Measurements from ENCODE around the gene LMF1. TPM values are rescaled to one million over a fixed set of nuclear protein-coding genes. Genes with fewer than 3 reads are reported as not detected.
"Not testable (repeated sequence)": the region's sequence is repeated elsewhere in the genome, so short reads cannot be mapped to it uniquely, and the experiment has no call there.

The LMF1 gene
- total and polyA plus RNA-seq, 2 donors (not counting 1 experiment from before 2014, with no cell fraction given), result 36.4 to 63.2 TPM

GRCh38 chr16:836822-837221 is 134.0 kb downstream of the LMF1 start:
- H3K27ac Mint-ChIP-seq; ATAC-seq (ENCODE audit: low read depth); H4K20me1 ChIP-seq (ENCODE audit: control insufficient read depth, insufficient read depth, low read length, poor library complexity, severe bottlenecking); intact Hi-C loops (cut with micrococcal nuclease); H3K9me3 Mint-ChIP-seq (ENCODE audit: insufficient read depth); H3K79me2 ChIP-seq (ENCODE audit: control insufficient read depth, insufficient read depth, low read length); H3K36me3 ChIP-seq (replicated peaks in 1 of 2; ENCODE audit: control extremely low read depth in 1 of 2, control insufficient read depth in 1 of 2, extremely low read depth in 1 of 2, insufficient read depth in 2 of 2, low read length in 1 of 2); H3K27me3 ChIP-seq (replicated peaks in 1 of 4; ENCODE audit: control extremely low read depth in 1 of 4, control insufficient read depth in 3 of 4, insufficient read depth in 4 of 4, low read length in 3 of 4); H3K27ac ChIP-seq (ENCODE audit: low read length in 2 of 2); CTCF ChIA-PET; H3K4me3 Mint-ChIP-seq; H3K4me1 Mint-ChIP-seq; H3K9ac ChIP-seq (ENCODE audit: low read length); H3K4me1 ChIP-seq (ENCODE audit: control insufficient read depth in 2 of 2, insufficient read depth in 2 of 2, low read length in 2 of 2); H3K4me3 ChIP-seq (ENCODE audit: control extremely low read depth in 1 of 5, extremely low read depth in 1 of 5, insufficient read depth in 1 of 5, low read depth in 2 of 5, low read length in 4 of 5); H3K27me3 Mint-ChIP-seq; DNase-seq; POLR2A ChIA-PET; H2AFZ ChIP-seq (ENCODE audit: insufficient read depth, low read depth, low read length, poor library complexity, severe bottlenecking); H3K4me2 ChIP-seq (replicated peaks; ENCODE audit: low read depth, low read length, poor library complexity, severe bottlenecking): not testable (repeated sequence)
- peaks cover 0 to 38% (median 15%) of the 10 kb centered on the region in 3 donors for H3K9me3 ChIP-seq (ENCODE audit: control extremely low read depth in 1 of 3, control insufficient read depth in 2 of 3, insufficient read depth in 1 of 3, low read length in 2 of 3)
- WGBS (ENCODE audit: insufficient coverage), result no CpG with 5 or more reads among the region's 3 CpGs

- no peak overlapping the region for H3K27ac Mint-ChIP-seq
- ATAC-seq (ENCODE audit: low read depth) (no peak), DNase-seq (no peak)
- Histone ChIP-seq H2AFZ (ENCODE audit: insufficient read depth, low read depth, low read length, poor library complexity, severe bottlenecking) (no peak overlapping the region), H3K79me2 (ENCODE audit: control insufficient read depth, insufficient read depth, low read length) (no peaks in the 10 kb centered on the region), H3K36me3 (replicated peaks in 1 of 2; ENCODE audit: control extremely low read depth in 1 of 2, control insufficient read depth in 1 of 2, extremely low read depth in 1 of 2, insufficient read depth in 2 of 2, low read length in 1 of 2) (no peaks in the 10 kb centered on the region), H3K4me1 (ENCODE audit: control insufficient read depth in 2 of 2, insufficient read depth in 2 of 2, low read length in 2 of 2) (no peaks in the 10 kb centered on the region), H3K9ac (ENCODE audit: low read length) (no peak overlapping the region), H3K4me3 (ENCODE audit: control extremely low read depth in 1 of 5, extremely low read depth in 1 of 5, insufficient read depth in 1 of 5, low read depth in 2 of 5, low read length in 4 of 5) (no peak overlapping the region), H3K27me3 (replicated peaks in 1 of 4; ENCODE audit: control extremely low read depth in 1 of 4, control insufficient read depth in 3 of 4, insufficient read depth in 4 of 4, low read length in 3 of 4) (peaks cover 0 to 8% (median 0%) of the 10 kb centered on the region in 4 experiments), H3K4me2 (replicated peaks; ENCODE audit: low read depth, low read length, poor library complexity, severe bottlenecking) (no peak overlapping the region), H3K9me3 (ENCODE audit: control extremely low read depth in 1 of 3, control insufficient read depth in 2 of 3, insufficient read depth in 1 of 3, low read length in 2 of 3) (peaks cover 0 to 38% (median 15%) of the 10 kb centered on the region in 3 donors), H3K27ac (ENCODE audit: low read length in 2 of 2) (no peak overlapping the region), H4K20me1 (ENCODE audit: control insufficient read depth, insufficient read depth, low read length, poor library complexity, severe bottlenecking) (no peaks in the 10 kb centered on the region)
- WGBS (ENCODE audit: insufficient coverage), result no CpG with 5 or more reads among the region's 4 CpGs
- CTCF ChIA-PET, result no interaction called here
- H3K27me3 Mint-ChIP-seq, result peaks cover 3% of the 10 kb centered on the region
- no peaks in the 10 kb centered on the region for H3K9me3 Mint-ChIP-seq (ENCODE audit: insufficient read depth)
- no peak overlapping the region for H3K4me3 Mint-ChIP-seq
- intact Hi-C loops (cut with micrococcal nuclease), result no loop called here
- no peaks in the 10 kb centered on the region for H3K4me1 Mint-ChIP-seq
- POLR2A ChIA-PET, result no interaction called here
- TF ChIP-seq CTCF (IDR thresholded peaks at IDR 0.05) (no peak), EZH2 (IDR thresholded peaks at IDR 0.05; ENCODE audit: borderline replicate concordance, insufficient read depth, low read depth, low read length, poor library complexity, severe bottlenecking) (no peak)
Observed at GRCh38 chr16:836221-836620, 134.6 kb downstream of the LMF1 start.

Data from B cell (primary cell).